ENCODE results near the gene LDHD. TPM values are rescaled to one million over a fixed set of nuclear protein-coding genes. Genes with fewer than 3 reads are reported as not detected.

The LDHD gene
- total and polyA plus RNA-seq, 2 of the 8 experiments (the other 6 are each of a cell fraction or from before 2014, with no cell fraction given), result 14.9 to 18.2 TPM

DNA sequence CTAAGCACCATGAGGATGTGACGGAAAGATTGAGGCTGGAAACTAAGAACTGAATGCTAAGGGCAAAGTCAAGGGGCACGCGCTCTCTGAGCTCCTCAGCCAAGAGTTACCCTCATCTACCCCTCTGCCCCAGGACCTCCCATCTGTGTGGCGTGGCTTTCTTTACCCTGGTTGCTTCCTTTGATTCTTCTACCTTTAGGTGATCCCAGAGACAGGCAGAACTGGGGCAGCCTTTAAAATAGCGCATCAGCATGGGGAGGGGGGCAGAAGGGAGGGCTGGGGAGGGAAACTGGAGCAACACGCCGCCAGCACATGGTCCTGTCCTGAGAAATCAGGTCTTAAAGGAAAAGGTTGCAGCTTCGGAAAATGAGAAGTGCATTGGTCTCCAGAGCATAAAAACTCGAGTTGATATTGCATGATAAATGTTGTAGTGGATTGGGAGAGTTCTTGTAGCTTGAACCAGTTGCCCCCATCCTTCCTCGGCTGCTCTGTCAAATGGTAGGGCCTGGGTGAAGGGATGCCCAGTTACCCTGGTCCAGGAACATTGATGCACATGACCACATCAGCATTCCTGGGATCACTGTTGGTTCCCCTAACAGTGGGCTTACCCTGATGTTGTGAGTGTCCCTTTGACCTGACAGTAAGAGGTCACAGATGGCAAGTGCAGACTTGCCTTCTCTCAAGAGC, 29.7 kb downstream of the LDHD start:
- POLR2A ChIA-PET (ENCODE audit: partially characterized antibody), result interaction anchor here (0.7 to 1.4 kb wide), 3 partner anchors 9 to 24 kb away, joined by 3 read pairs; no protein-coding TSS in a partner anchor
- Histone ChIP-seq H2BK5ac (ENCODE audit: low read depth, low read length) (no peak overlapping the region), H2BK20ac (ENCODE audit: low read length) (no peak overlapping the region), H3K79me1 (ENCODE audit: low read depth, low read length) (peaks cover 12% of the 10 kb centered on the region; the same call in 1 of the 2 replicates), H3K4me3 (ENCODE audit: extremely low read depth in 1 of 4, insufficient read depth in 2 of 4, low read depth in 3 of 4, low read length in 4 of 4) (no peak overlapping the region), H3K36me3 (ENCODE audit: control insufficient read depth in 2 of 4, insufficient read depth in 4 of 4, low read length in 3 of 4) (no peaks in the 10 kb centered on the region; a peak in 1 of 8 replicates), H3K9ac (replicated peaks in 1 of 4; ENCODE audit: extremely low read depth in 1 of 4, low read depth in 3 of 4, low read length in 3 of 4) (no peak overlapping the region), H3K23ac (ENCODE audit: insufficient read length) (no peak overlapping the region), H3K4me2 (ENCODE audit: insufficient read depth in 1 of 2, low read depth in 2 of 2, low read length in 2 of 2) (no peak overlapping the region), H4K20me1 (replicated peaks in 1 of 2; ENCODE audit: control insufficient read depth in 1 of 2, insufficient read depth in 2 of 2, low read length in 2 of 2) (peaks cover 4 to 17% of the 10 kb centered on the region in 2 experiments), H4K5ac (ENCODE audit: insufficient read length, low read depth, low read length) (no peak overlapping the region), H4K8ac (ENCODE audit: extremely low read depth, insufficient read depth, low read length) (no peak overlapping the region), H2BK12ac (ENCODE audit: low read depth, low read length) (no peak overlapping the region), H3K23me2 (ENCODE audit: low read depth, low read length) (no peaks in the 10 kb centered on the region), H2AK5ac (ENCODE audit: low read depth, low read length) (no peak overlapping the region), H2BK120ac (replicated peaks; ENCODE audit: low read depth, low read length) (no peak overlapping the region), H3K56ac (replicated peaks; ENCODE audit: insufficient read length, low read depth, low read length) (no peak overlapping the region), H3K79me2 (ENCODE audit: control insufficient read depth in 1 of 2, insufficient read depth in 2 of 2, low read length in 2 of 2) (peaks cover 3 to 90% of the 10 kb centered on the region in 2 experiments), H3K4me1 (replicated peaks in 1 of 4; ENCODE audit: control insufficient read depth in 3 of 4, insufficient read depth in 4 of 4, low read length in 3 of 4) (peaks cover 0 to 17% (median 8%) of the 10 kb centered on the region in 4 experiments; a peak in 4 of 7 replicates), H3K14ac (ENCODE audit: insufficient read length) (no peak overlapping the region), H4K91ac (replicated peaks; ENCODE audit: insufficient read length, low read length) (no peak overlapping the region), H3K9me3 (ENCODE audit: insufficient read depth in 2 of 2, low read depth in 1 of 2, low read length in 1 of 2) (no peaks in the 10 kb centered on the region), H3K18ac (ENCODE audit: extremely low read depth, low read length) (no peak overlapping the region), H2AFZ (ENCODE audit: low read length) (no peak overlapping the region), H3K27ac (ENCODE audit: low read depth, low read length) (no peak overlapping the region), H3K27me3 (replicated peaks in 1 of 4; ENCODE audit: control insufficient read depth in 3 of 4, extremely low read depth in 1 of 4, insufficient read depth in 3 of 4, low read length in 3 of 4) (no peaks in the 10 kb centered on the region), H2BK15ac (ENCODE audit: low read length) (no peak overlapping the region), H3K4ac (replicated peaks; ENCODE audit: insufficient read length, low read depth, low read length) (no peak overlapping the region)
- 92% methylated on average over 8 of the region's 10 CpGs; no CpG with 5 or more reads in 1 of the 2 experiments for WGBS, 2 experiments (ENCODE audit: extremely low coverage in 1 of 2, insufficient coverage in 1 of 2, insufficient read length in 1 of 2, insufficient replicate concordance in 2 of 2, low coverage in 1 of 2, low lambda C conversion rate in 2 of 2, missing lambda C conversion rate in 1 of 2)
- FAIRE-seq, result no peak
- no peak for DNase-seq (ENCODE audit: low read depth in 1 of 2, low spot score in 2 of 2)
- CTCF ChIA-PET (ENCODE audit: partially characterized antibody), result interaction anchor here (0.6 to 13.7 kb wide), 8 partner anchors 10 to 1782 kb away, joined by 3 to 90 read pairs (median 4); no protein-coding TSS in a partner anchor
- no peak for TF ChIP-seq TAF1 (IDR thresholded peaks at IDR 0.05; ENCODE audit: low read depth, low read length)

All from H1 (cell line).